NCI-H2196 treated with DMSO at 0.1 percent for 48 hours (cell line): ENCODE measurements around the gene CAVIN3.

Source experiments
- DNase-seq: peaks from one replicate; lab custom pipeline; 2025; ENCODE audit not compliant: unreplicated experiment; lab: John Stamatoyannopoulos, UW

CAVIN3 gene

GRCh38 chr11:6271598-6271997 lies 48.7 kb downstream of the CAVIN3 start:
- no peak for DNase-seq

- no peak for DNase-seq
These were observed 49.6 kb downstream of the CAVIN3 start for GRCh38 chr11:6270584-6271246.

- no peak for DNase-seq
These were observed 50.3 kb downstream of the CAVIN3 start for GRCh38 chr11:6269994-6270393.
